Measurements from ENCODE around the gene DPYSL5.
"Not testable (repeated sequence)": the region's sequence is repeated elsewhere in the genome, so short reads cannot be mapped to it uniquely, and the experiment has no call there.

The DPYSL5 gene

GRCh38 chr2:26901326-26902183 lies 53.6 kb downstream of the DPYSL5 start:
- no peak for DNase-seq

- no peak for DNase-seq
Measured at GRCh38 chr2:26903676-26904075, 55.7 kb downstream of the DPYSL5 start.

- DNase-seq = no peak
Measured at GRCh38 chr2:26904839-26905238, 56.9 kb downstream of the DPYSL5 start.

- DNase-seq = no peak
Measured at GRCh38 chr2:26905341-26906198, 57.6 kb downstream of the DPYSL5 start.

- DNase-seq = no peak
Measured at GRCh38 chr2:26907416-26907815, 59.5 kb downstream of the DPYSL5 start.

GRCh38 chr2:26910176-26910575 lies 62.2 kb downstream of the DPYSL5 start:
- no peak for DNase-seq

- no peak for DNase-seq
Measured at GRCh38 chr2:26911911-26912861, 64.3 kb downstream of the DPYSL5 start.

- no peak for DNase-seq
Measured at GRCh38 chr2:26913606-26913998, 65.7 kb downstream of the DPYSL5 start.

GRCh38 chr2:26913999-26914658 lies 66.2 kb downstream of the DPYSL5 start:
- no peak for DNase-seq

- DNase-seq = no peak
Measured at GRCh38 chr2:26914659-26915310, 66.9 kb downstream of the DPYSL5 start.

- DNase-seq = no peak
Measured at GRCh38 chr2:26915316-26915715, 67.4 kb downstream of the DPYSL5 start.

- DNase-seq = no peak
Measured at GRCh38 chr2:26916128-26916692, 68.3 kb downstream of the DPYSL5 start.

GRCh38 chr2:26917135-26917836 lies 69.4 kb downstream of the DPYSL5 start:
- no peak for DNase-seq

- DNase-seq = no peak
Measured at GRCh38 chr2:26921323-26921722, 73.4 kb downstream of the DPYSL5 start.

GRCh38 chr2:26922405-26923188 lies 74.7 kb downstream of the DPYSL5 start:
- peak; percentile 9 for DNase-seq

GRCh38 chr2:26923189-26923466 lies 75.2 kb downstream of the DPYSL5 start:
- DNase-seq = not testable (repeated sequence)

- no peak for DNase-seq
Measured at GRCh38 chr2:26924731-26925099, 76.8 kb downstream of the DPYSL5 start.

GRCh38 chr2:26925100-26925791 lies 77.3 kb downstream of the DPYSL5 start:
- DNase-seq = no peak

GRCh38 chr2:26927221-26927620 lies 79.3 kb downstream of the DPYSL5 start:
- no peak for DNase-seq
